NB4 (cell line): ENCODE data around the gene CDH8.

Experiments used
- DNase-seq: peaks from one replicate; pipeline ENCODE4 v3.0.0; 2010; ENCODE audit warnings: low read depth
- H3K4me3 ChIP-seq: one replicate; pipeline ENCODE4 v1.5.1; 2011; ENCODE audit warnings: mild to moderate bottlenecking, low read depth, low read length, moderate library complexity
- CTCF ChIP-seq: IDR thresholded peaks from one replicate; pipeline ENCODE4 v1.5.1; 2012; ENCODE audit warnings: low read depth, low read length
- MAX ChIP-seq: IDR thresholded peaks from 2 replicates; pipeline ENCODE4 v1.6.1; 2011; ENCODE audit warnings: low read depth, low read length
- MYC ChIP-seq: IDR thresholded peaks from 2 replicates; pipeline ENCODE4 v1.6.1; 2011; ENCODE audit warnings: low read depth, low read length
- POLR2A ChIP-seq: IDR thresholded peaks from 2 replicates; pipeline ENCODE4 v1.6.1; 2011; ENCODE audit warnings: mild to moderate bottlenecking; ENCODE audit not compliant: insufficient read length; ENCODE audit errors: extremely low read depth

The CDH8 gene

GRCh38 chr16:62036101-62036801 is at the start of gene CDH8:
Gene CDH8, minus strand, starts transcription at chr16:62036438. Its CDS starts 15,035 bp downstream, at chr16:62021403.
- H3K4me3 ChIP-seq = no peak within 1 kb of the TSS
- no peak for TF ChIP-seq POLR2A
- TF ChIP-seq CTCF = no peak
- no peak for TF ChIP-seq MAX
- TF ChIP-seq MYC = no peak
- no peak for DNase-seq

- no peak overlapping the region for H3K4me3 ChIP-seq
- DNase-seq = no peak
- no peak for TF ChIP-seq MYC
- no peak for TF ChIP-seq POLR2A
- no peak for TF ChIP-seq MAX
- no peak for TF ChIP-seq CTCF
Measured at GRCh38 chr16:62079236-62079635, 43.0 kb upstream of the CDH8 start.

GRCh38 chr16:62077998-62078397 is 41.8 kb upstream of the CDH8 start:
- H3K4me3 ChIP-seq = no peak overlapping the region
- TF ChIP-seq CTCF = peak; percentile 55
- TF ChIP-seq MAX = no peak
- DNase-seq = peak; percentile 34

- no peak for DNase-seq
- H3K4me3 ChIP-seq = no peak overlapping the region
- no peak for TF ChIP-seq MYC
- no peak for TF ChIP-seq MAX
- TF ChIP-seq CTCF = no peak
- no peak for TF ChIP-seq POLR2A
Measured at GRCh38 chr16:62076886-62077285, 40.6 kb upstream of the CDH8 start.

GRCh38 chr16:62068747-62069146 is 32.5 kb upstream of the CDH8 start:
- TF ChIP-seq CTCF (peak; percentile 66), MYC (no peak), MAX (no peak)
- DNase-seq = peak; percentile 32
- H3K4me3 ChIP-seq = no peak overlapping the region

- TF ChIP-seq CTCF (no peak), MYC (no peak), POLR2A (no peak), MAX (no peak)
- no peak overlapping the region for H3K4me3 ChIP-seq
- DNase-seq = no peak
Measured at GRCh38 chr16:62067981-62068380, 31.7 kb upstream of the CDH8 start.
